NOMO-1 treated with DMSO at 0.1 percent for 48 hours (cell line): ENCODE data around the gene MCC.

Experiments
- DNase-seq: peaks from one replicate; lab custom pipeline; 2025; ENCODE audit not compliant: unreplicated experiment; lab: John Stamatoyannopoulos, UW

MCC gene

GRCh38 chr5:113205323-113205722, 282.9 kb downstream of the MCC start:
- DNase-seq = no peak

DNA sequence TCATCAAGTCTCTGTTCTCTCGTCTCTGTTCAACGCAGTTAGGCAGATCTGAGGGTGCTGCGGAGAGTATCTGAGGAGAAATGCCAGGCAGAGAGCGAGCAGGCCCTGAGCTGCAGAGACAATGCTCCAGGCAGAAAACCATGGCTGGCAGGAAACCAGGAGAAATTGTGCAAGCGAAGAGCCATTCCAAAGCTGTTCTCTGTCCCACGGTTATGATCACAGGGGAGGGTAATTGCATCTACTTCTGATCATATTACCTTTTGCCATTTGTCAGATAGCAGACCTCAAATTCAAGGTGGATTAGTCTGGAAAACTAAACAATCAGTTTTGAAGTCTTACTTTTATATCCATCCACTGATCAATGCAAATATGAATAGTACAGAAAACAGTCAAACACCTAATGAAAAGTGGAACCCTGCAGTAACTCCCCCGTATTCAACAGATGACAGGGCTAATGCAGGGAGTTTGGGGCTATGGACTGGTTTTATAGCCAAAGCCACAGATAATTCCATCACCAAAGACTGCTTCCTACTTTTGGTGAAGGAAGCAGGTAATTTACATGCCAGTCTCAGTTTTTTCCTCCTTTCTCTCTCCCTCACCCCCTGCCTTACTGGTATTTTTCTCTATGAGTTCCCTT, 283.6 kb downstream of the MCC start:
- no peak for DNase-seq

DNA sequence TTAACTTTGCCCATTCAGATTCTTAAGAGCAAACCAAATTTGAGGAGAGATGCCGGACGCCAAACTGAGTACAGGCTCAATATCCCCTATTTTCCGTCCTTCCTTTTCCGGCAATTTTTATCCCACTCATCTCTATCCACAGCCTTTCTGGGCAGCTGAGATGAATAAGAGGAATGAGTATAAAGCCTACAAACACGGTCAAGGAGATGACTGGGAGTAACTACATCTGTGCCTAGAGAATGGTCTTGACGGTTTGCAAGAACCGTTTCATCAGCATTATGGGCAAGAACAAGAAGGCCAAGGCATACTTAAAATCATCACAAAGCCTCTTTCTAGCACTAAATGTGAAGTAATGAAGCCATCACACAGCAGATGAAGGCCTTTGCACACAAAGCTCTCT, 284.3 kb downstream of the MCC start:
- DNase-seq = no peak

DNA sequence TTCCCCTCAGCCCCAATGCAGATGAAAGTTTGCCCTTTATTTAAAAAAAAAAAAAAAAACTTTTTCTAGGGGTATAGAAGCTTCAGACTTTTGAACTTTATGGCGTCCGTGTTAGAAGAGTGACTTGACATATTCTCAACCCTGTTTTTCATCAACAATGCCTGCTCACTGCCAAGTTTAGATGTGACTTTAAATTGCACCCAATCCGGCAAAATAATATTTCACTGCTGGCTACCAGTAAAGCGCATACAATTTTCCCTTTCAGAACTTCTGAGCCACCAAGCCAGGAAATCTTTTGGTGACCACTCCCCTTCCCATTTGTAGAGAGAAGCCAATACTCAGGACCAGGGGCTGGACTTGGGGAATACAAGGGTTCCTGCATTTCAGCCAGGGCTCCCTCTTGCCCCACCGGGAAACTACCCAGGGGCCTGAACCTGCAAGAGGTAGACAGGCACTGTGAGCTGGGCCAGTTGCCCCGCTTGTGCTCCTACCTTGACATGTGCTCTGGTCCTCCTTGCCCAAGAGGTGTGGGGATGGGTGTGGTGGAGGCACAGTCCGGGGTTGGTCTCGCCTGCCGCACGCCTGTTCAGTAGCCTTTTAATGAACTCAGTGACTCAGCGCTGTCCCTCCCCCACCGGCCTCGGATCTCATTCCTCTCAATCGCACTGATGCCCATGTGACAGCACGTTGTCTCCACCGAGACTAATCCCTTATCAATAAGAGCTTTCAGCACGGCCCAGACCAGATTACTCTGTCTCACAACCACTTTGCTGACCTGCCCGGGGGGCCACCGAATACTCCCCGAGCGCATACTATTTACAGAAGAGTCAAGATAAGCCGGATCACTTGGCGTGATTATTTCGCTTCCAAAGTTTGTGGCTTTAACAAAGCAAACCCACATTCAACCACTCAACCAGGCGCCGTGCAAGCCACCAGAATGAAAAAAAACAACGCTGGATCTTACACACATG, 285.2 kb downstream of the MCC start:
- DNase-seq = no peak

GRCh38 chr5:113202287-113202686, 286.0 kb downstream of the MCC start:
- DNase-seq = no peak

- no peak for DNase-seq
Observed at GRCh38 chr5:113201715-113202114, 286.5 kb downstream of the MCC start.

DNA sequence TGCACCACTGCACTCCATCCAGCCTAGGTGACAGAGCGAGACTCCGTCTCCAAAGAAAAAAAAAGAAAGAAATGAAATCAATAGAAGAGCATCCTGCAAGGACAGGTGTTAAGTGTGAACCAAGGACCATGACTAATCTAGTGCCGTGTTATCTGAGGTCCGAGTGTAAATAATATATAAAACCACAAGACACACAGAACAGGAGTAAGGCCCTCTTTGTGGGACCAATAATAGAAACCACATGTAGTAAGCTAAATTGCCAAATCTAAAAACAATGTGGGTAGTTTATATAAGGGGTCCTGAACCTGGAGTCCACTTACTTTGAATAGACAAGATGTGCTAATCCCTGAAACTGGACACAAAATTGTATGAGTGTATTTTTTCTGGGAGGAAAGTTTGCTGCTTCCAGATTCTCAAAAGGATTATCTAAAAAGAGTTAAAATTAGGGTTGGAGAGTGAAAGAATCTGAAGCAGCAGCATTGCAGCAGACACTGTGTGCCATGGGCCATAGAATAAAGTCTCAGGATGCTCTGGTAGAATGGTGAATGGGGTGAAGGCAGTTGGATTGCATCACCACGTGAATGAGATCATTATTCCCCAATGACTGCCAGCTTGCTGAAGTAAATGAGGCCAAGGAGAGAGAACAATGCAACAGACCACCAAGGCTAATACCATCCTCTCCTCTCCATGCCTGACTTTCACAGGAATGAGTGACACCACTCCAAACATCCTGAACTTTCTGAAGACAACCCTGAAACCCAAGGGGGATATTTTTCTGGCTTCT, 288.9 kb downstream of the MCC start:
- no peak for DNase-seq

DNA sequence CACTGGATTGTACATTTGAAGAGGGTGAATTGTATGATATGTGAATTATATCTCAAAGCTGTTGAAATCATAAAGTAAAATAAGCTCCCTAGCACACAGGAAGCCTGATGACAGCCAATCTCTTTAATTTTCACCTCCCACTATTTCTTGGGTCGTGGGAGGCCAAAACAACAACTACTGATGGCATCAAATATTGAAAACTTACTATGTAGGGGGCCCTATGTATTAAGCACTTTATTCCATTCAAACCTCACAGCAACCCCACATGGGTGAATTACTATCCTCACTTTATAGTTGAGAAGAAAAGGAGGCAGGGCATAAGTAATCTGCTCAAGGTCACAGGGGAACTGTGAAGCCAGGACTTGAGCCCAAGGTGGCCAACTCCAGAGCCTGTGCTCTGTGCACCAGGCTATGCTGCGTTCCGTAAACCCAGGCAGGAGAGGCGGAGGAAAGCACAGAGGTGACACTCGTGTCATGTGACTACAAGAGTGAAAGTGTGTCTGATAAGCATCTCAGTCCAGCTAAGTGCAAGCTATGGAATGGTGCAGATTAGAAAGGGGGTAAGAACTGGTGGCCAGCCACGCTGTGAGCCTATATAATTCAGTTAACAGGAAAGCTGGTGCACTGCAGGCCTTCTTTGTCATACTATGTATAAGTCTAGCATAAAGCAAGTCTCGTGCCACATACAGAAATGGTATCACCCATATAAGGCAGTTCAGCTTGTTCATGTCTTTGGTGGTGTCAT, 290.6 kb downstream of the MCC start:
- DNase-seq = no peak

- no peak for DNase-seq
Observed at GRCh38 chr5:113195771-113196170, 292.5 kb downstream of the MCC start.

GRCh38 chr5:113195251-113195650, 293.0 kb downstream of the MCC start:
- DNase-seq = no peak

GRCh38 chr5:113194591-113194990, 293.7 kb downstream of the MCC start:
- no peak for DNase-seq

DNA sequence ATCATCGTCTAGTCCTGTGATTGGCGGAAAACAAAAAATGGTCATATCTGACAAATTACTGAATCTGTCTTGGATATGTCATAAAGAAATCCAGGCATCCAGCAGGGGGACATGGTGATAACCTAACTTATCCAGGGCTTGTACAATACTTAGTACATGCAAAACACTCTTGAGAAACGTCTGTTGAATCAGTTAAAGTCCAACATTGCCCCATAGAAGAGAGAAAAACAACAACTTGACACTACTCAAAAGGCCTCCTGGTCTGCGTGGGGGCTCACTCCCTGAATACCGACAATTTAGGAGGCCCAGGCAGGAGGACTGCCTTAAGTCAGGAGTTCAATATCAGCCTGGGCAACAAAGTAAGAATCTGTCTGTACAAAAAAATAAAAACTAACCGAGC, 294.1 kb downstream of the MCC start:
- no peak for DNase-seq

DNA sequence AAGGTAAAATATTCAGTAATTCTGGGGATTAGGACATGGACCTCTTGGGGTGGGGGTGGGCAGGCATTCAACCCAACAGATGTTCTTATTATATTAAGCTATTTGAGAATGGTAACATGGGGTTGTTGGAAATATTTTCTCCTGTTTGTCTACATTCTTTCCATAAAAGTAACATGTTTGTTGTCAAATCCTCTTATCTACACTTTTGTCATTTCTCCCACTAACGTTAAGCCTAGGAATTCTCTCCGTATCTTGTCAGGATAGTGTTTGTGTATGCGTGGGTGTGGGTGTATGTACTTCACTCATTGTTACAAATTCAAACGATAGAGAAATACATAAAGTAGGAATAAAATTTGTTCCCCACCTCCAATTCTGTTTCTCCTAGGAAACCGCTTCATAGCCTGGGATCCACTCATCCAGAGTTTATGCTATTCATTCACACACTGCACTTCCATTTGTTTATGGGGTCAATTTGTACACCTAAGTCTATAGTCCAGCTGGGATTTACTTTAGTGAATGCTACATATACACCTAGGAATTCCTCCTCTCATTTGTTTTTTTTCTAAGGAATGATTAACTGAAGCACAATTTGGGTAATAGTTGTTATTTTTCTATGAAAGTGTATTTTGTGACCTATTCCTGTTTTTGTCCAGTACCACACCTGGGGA, 294.8 kb downstream of the MCC start:
- no peak for DNase-seq

- DNase-seq = no peak
Observed at GRCh38 chr5:113192541-113192940, 295.7 kb downstream of the MCC start.

- no peak for DNase-seq
Observed at GRCh38 chr5:113190347-113190746, 297.9 kb downstream of the MCC start.

DNA sequence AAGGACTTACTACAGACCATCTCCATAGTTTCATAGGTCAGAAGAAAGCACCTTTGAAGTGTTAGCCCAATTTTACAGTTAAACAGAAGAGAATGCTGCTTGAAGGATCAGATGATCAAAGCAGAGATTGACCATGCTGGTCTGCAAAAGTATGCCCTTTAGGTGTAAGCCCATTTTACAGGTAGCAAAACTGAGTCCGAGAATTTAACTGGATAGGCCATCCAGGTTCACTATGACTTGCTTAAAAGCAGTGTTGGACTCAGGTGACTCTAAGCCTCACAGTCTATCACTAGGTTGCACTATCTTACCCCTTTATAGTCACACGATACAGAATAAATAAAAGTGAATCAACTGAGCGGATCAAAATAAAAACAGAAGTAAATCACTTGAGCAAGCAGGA, 299.0 kb downstream of the MCC start:
- no peak for DNase-seq

DNA sequence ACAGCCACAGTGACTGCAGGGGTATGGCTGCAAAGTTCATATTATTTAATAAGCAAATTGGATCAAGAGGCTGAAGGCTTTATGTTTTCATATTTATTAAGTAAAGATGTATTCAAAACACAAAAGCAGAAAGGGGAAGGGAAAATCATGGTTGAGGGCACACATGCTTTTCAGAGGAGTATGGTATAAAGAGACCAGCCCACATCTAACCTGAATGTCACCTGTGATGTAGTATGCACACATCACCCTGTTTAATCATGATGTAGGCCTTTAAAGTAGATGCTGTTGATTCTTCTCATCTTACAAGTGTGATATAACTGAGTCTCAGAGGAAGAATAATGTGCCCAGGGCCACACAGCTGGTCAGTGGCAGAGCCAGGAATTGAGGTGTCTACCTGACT, 299.8 kb downstream of the MCC start:
- no peak for DNase-seq

GRCh38 chr5:113187906-113188305, 300.3 kb downstream of the MCC start:
- peak; percentile 75 for DNase-seq

DNA sequence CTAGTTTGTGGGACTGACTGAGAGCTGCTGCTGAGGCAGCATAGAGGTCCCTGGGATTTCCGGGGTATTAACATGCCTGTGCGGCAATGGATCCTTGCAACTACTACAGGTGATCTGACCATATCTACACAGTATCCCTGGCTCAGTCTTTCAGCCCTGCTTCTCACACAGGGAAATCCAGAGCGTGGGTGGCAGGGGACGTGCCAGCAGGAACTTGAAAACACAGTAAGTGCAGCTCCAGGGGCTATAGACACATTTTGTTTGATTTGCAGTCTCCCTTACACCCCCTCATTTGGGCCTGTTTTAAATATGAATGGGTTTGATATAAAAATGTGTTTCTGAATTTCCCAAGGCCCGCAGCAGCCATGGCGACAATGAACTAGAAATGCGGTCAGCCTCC, 302.2 kb downstream of the MCC start:
- no peak for DNase-seq

DNA sequence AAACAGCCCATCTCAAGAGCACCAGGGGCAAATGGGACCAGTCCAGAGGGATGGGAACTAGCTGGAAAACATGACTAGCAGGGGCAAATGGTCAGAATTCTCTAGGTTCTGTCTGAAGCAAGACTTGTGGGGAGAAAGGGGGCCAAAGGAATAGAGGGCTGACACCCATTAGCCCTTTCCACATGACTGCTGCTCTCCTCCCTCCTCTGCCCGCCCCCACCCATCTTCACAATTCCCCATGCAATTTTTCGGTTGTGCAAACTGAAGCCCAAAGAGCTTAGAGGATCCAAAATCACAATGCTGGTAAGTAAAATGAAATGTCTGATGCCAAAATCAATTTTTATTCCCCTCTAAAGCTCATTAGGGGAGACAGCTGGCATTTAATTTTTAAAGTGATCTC, 304.6 kb downstream of the MCC start:
- DNase-seq = no peak
